NCI-H2107 (cell line): ENCODE data around the gene GALNT16.
"Not testable (repeated sequence)": the region's sequence is repeated elsewhere in the genome, so short reads cannot be mapped to it uniquely, and the experiment has no call there.

ENCODE experiments used
- DNase-seq: peaks from one replicate; lab custom pipeline; 2025; lab: John Stamatoyannopoulos, UW

Gene GALNT16

DNA sequence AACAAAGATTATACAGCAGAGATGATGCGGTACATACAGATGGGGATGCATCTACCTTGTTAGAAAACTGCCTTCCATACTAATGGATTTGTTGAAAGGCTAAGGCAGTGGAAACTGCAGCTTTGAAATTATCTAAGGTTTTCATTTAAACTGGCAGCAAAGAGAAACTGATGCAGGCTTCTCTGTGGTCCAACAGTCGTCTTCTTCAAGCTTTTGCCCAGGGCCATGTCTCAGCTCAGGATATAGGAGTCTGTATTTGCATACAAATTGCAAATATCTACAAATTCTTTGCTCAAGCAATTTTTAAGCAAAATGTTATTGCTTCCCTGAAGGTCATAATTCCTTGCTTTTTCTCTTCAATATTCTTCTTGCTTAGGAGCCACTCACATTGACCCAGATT lies 104.4 kb downstream of the GALNT16 start:
- no peak for DNase-seq

- no peak for DNase-seq
Measured at GRCh38 chr14:69366069-69366468, 106.1 kb downstream of the GALNT16 start.

GRCh38 chr14:69366761-69367160 lies 106.8 kb downstream of the GALNT16 start:
- DNase-seq, result no peak

DNA sequence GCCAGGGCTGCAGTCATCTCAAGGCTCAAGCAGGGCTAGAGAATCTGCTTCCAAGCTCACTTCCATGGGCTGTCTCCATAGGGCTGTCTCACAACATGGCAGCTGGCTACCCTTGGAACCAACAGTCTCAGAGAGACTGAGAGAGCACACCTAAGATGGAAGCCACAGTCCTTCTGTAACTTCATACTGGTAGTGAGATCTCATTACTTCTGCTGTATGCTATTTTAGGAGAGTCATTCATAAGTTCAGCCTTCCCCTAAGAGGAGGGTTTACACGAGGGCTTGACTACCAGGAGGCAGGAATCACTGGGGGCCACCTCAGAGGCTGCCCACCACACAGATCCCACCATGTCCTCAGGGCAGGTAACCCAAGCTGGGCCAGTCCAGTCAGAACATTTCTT lies 108.4 kb downstream of the GALNT16 start:
- DNase-seq, result no peak

GRCh38 chr14:69370061-69370460 lies 110.1 kb downstream of the GALNT16 start:
- DNase-seq, result no peak

DNA sequence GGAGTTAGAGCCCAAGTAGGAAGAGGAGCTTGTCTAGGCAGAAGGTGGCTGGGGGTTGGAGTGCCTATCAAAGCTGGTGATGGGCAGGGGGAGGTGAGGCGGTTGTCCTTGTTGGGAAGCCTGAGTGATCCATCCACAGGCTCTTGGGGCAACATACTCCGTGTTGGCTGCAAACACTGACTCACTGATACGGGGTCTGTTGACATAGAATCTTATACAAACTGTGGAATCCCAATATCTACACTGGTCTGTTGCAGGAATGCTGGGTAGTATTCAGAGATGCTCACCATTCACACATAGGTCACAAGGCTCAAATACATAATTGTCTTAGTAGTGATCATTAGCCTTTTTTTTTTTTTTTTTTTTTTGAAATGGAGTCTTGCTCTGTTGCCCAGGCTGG lies 112.2 kb downstream of the GALNT16 start:
- no peak for DNase-seq

DNA sequence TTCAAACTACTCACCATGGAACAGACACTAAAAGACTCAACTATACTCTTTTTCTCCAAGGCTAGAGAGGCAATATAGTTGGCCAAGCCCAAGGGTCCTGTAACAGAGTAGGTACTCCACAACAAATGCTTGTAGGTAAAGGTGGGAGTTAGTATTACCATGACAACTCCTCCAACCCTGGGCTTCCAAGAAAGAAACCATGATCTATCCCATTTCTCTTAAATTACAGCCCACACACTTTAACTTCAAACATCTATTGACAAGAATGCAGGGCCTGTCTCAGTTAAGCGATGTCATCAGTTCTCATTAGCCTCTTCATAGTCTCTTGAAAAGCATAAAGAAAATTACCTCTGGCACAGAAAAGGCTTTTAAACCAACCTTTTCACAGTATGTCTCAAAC lies 113.1 kb downstream of the GALNT16 start:
- DNase-seq, result no peak

DNA sequence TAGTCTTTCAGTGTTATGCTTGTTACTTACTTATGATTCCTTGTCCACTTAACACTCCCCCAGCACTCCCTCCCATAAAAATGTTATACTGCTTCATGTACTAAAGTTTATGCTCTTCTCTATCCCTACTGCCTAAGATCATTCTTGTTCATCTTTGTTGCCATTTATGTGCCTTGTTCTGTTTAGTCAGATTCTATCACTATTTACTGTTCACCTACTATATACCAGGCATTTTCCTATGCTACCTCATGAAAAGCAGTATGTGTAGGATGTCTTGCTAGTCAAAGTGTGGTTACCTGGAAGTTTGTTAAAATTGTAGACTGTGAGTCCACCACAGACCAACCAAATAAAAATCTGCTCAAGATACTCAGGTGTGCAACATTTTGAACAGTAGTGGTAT lies 114.3 kb downstream of the GALNT16 start:
- DNase-seq, result no peak

GRCh38 chr14:69375182-69375581 lies 115.2 kb downstream of the GALNT16 start:
- DNase-seq, result no peak

DNA sequence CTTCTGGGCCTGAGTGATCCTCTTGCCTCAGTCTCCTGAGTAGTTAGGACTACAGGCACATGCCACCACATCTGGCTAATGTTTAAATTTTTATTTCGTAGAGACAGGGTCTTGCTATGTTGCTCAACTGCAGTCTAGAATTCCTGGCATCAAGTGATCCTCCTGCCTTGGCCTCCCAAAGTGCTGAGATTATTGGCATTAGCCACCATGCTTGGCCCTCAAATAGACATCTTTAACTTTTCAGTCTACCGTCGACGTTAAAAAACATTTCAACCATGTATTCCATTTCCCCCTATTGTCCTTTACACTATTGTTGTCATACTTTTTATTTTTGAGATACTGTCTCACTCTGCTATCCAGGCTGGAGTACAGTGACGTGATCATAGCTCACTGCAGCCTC lies 115.8 kb downstream of the GALNT16 start:
- no peak for DNase-seq

- no peak for DNase-seq
Measured at GRCh38 chr14:69376439-69376838, 116.5 kb downstream of the GALNT16 start.

- no peak for DNase-seq
Measured at GRCh38 chr14:69378274-69378673, 118.3 kb downstream of the GALNT16 start.

GRCh38 chr14:69387311-69387710 lies 127.4 kb downstream of the GALNT16 start:
- DNase-seq, result peak; percentile 20

GRCh38 chr14:69391400-69391799 lies 131.4 kb downstream of the GALNT16 start:
- DNase-seq, result not testable (repeated sequence)

DNA sequence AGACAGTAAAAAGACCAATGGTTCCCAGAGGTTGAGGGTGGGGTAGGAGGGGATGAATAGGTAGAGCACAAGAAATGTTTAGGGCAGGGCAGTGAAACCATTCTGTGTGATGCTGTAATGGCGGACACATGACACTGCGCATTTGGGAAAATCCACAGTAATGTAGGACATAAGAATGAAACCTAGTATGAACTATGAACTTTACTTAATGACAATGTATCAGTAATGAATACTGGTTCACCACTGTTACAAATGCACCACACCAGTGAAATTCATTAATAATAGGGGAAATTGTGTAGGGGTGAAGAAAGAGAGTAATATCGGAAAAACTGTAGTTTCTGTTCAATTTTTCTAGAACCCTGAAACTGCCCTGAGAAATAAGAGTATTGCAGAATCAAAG lies 132.5 kb downstream of the GALNT16 start:
- no peak for DNase-seq

DNA sequence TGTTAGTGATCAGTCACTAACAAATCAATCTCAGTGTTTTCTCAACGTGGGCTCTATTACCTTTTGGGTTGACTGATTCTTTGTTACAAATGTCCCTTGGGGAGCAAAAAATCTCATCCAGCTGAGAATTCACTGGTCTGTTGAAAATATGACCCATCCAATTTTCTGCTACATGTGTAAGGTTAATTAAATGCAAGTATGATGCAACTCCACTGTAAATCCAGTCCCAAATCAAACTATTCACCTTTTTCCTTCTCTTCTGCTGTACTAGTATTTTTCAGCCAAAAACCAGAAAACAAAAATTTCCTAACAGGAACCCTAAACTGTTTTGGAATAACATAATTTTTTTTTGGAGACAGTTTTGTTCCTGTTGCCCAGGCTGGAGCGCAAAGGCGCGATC lies 136.0 kb downstream of the GALNT16 start:
- DNase-seq, result no peak

GRCh38 chr14:69398053-69398817 lies 138.3 kb downstream of the GALNT16 start, which contains the start of the genes ERH and SLC39A9:
TSS of gene ERH (minus strand) at chr14:69398299. CDS start at chr14:69398233, 66 bp downstream.
TSS of gene SLC39A9 (plus strand) at chr14:69398692. CDS start at chr14:69399370, 678 bp downstream.
- peak; percentile 97 for DNase-seq

GRCh38 chr14:69398818-69399210 lies 138.9 kb downstream of the GALNT16 start:
- DNase-seq, result no peak

- DNase-seq, result no peak
Measured at GRCh38 chr14:69399750-69400149, 139.8 kb downstream of the GALNT16 start.

DNA sequence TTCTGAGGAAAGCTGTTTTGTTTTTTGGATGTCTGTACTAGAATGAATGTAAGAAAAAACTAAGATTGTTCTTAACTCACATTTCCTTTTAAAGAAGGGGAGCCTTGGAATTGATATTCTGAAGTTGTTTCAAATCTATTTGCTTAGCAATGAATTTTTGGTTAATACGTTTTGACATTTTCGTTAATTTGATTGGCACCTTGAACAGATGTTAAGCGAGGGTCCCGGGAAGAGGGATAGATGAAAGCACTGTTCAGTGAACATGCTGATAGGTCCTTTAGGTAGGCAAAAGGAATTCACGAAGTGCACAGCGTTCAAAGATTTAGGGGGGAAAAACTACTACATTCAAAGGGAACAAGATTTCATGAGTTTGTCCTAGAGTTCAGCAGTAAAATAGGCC lies 140.2 kb downstream of the GALNT16 start:
- DNase-seq, result no peak

GRCh38 chr14:69401841-69402240 lies 141.9 kb downstream of the GALNT16 start:
- no peak for DNase-seq

DNA sequence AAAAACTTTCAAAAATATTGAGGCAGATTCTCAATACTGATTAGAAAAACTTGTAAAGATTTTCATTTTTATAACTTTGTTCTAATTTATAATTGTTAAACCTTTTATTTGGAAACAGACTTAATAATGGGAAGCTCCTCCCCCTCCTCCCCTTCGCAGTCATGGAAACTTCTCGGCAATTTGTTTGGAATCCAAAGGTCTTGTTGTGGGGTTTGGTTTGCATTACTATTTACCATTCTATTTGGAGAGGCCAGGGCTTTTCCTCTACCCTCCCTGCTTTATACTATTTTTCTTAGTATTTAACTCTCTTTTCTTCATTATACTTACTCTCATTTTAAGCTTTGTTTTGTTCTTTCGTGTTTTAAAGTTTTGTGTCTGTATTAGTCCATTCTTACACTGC lies 144.5 kb downstream of the GALNT16 start:
- DNase-seq, result no peak

DNA sequence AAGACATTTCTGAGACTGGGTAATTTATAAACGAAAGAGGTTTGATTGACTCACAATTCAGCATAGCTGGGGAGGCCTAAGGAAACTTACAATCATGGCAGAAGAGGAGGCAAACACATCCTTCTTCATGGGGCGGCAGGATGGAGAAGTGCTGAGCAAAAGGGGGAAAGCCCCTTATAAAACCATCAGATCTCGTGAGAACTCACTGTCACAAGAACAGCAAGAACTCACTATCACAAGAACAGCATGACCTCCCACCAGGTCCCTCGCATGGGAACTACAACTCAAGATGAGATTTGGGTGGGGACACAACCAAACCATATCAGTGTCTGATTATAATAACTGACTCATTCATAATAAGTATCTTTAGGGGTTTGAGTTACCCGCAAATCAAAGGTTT lies 144.9 kb downstream of the GALNT16 start:
- DNase-seq, result no peak

DNA sequence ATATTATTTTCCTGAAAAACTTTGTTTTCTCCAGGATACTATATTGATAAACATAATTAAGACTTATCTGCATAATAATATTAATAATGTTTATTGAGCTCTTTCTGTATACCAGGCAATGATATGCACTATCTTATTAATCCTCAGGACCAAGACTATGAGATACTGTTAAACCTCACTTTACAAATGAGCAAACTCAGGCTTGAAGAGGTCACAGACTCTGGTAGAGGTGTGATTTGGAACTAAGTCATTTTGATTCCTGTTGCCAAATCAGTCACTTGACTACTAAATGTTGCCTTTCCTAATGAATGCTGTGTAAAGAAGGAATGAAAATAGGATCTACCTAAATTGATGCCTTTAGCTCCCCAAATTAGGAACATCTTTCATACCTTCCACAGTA lies 145.8 kb downstream of the GALNT16 start:
- DNase-seq, result no peak
